ENCODE results near the gene IL1RAPL2. TPM values are rescaled to one million over a fixed set of nuclear protein-coding genes. Genes with fewer than 3 reads are reported as not detected.

Gene IL1RAPL2
- total RNA-seq, 1 donor from 2014 or later, result not detected

DNA sequence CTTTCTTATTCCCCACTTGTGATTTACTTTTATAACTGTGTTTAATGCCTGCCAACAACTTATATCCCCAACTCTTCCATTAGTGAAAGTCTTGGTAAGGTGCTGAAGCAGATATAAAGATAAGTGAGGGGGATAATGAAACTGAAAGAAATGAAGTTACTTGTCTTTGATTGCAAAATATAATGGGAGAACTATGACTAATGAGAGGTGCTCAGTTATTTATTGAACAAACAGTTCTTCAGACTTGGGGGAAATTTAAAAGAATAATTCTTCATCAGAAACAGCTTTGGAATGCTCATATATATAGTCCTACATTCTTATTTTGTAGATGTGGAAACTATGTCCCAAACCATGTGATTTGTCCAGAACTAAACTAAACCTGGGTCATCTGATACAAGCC lies 441.0 kb downstream of the IL1RAPL2 start:
- Mint-ChIP-seq H3K36me3 (no peaks in the 10 kb centered on the region), H3K9me3 (no peaks in the 10 kb centered on the region), H3K4me1 (no peaks in the 10 kb centered on the region)

DNA sequence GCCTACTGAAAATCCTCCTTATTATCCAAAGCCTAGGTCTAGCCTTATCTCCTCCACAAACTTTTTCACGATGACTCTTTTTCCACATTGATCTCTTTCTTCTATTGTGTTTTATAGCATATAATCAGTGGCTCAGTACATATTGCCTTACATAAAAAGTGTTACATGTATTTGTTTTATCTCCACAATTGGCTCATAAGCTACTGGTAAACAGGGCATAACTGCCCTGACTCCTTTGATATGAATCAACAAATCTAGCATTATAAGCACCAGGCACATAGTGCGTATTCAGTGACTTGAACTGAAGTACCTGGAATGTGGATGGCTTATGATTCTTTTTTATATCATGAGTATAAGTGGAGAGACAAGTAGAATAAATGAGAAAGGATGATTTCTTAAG lies 447.7 kb downstream of the IL1RAPL2 start:
- Mint-ChIP-seq H3K4me3 (no peak overlapping the region), H3K9me3 (no peaks in the 10 kb centered on the region), H3K36me3 (no peaks in the 10 kb centered on the region), H3K27ac (no peak overlapping the region), H3K27me3 (ENCODE audit: insufficient read depth, low read depth) (no peaks in the 10 kb centered on the region), H3K4me1 (no peaks in the 10 kb centered on the region)
- Histone ChIP-seq H3K79me2 (ENCODE audit: low read depth) (no peaks in the 10 kb centered on the region), H3K4me3 (no peak overlapping the region), H3K36me3 (no peaks in the 10 kb centered on the region), H3K27me3 (no peaks in the 10 kb centered on the region), H3K9ac (no peak overlapping the region), H3K4me1 (no peaks in the 10 kb centered on the region), H3F3A (ENCODE audit: low read depth) (no peaks in the 10 kb centered on the region), H3K27ac (no peak overlapping the region), H3K4me2 (no peak overlapping the region), H2AFZ (replicated peaks) (no peak overlapping the region), H3K9me3 (ENCODE audit: low read depth) (peaks cover 3% of the 10 kb centered on the region), H4K20me1 (ENCODE audit: low read depth) (no peaks in the 10 kb centered on the region)
- no peak for TF ChIP-seq EZH2 (IDR thresholded peaks at IDR 0.05)
- TF ChIP-seq, protein P1, sequence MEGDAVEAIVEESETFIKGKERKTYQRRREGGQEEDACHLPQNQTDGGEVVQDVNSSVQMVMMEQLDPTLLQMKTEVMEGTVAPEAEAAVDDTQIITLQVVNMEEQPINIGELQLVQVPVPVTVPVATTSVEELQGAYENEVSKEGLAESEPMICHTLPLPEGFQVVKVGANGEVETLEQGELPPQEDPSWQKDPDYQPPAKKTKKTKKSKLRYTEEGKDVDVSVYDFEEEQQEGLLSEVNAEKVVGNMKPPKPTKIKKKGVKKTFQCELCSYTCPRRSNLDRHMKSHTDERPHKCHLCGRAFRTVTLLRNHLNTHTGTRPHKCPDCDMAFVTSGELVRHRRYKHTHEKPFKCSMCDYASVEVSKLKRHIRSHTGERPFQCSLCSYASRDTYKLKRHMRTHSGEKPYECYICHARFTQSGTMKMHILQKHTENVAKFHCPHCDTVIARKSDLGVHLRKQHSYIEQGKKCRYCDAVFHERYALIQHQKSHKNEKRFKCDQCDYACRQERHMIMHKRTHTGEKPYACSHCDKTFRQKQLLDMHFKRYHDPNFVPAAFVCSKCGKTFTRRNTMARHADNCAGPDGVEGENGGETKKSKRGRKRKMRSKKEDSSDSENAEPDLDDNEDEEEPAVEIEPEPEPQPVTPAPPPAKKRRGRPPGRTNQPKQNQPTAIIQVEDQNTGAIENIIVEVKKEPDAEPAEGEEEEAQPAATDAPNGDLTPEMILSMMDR (IDR thresholded peaks at IDR 0.05), result no peak
- no peak for TF ChIP-seq EZH2phosphoT487 (IDR thresholded peaks at IDR 0.05)
- no peak for DNase-seq (ENCODE audit: low spot score)

More for the DNA sequence above, 441.0 kb downstream of the IL1RAPL2 start:
- no peak for DNase-seq (ENCODE audit: low spot score)
- Mint-ChIP-seq H3K27ac (no peak overlapping the region), H3K27me3 (ENCODE audit: insufficient read depth, low read depth) (no peaks in the 10 kb centered on the region), H3K4me3 (no peak overlapping the region)
- no peaks in the 10 kb centered on the region for H3K79me2 ChIP-seq (ENCODE audit: low read depth)
- no peak overlapping the region for H3K9ac ChIP-seq
- no peaks in the 10 kb centered on the region for H3K4me1 ChIP-seq
- H3F3A ChIP-seq (ENCODE audit: low read depth), result no peaks in the 10 kb centered on the region
- H3K27ac ChIP-seq, result no peak overlapping the region
- no peaks in the 10 kb centered on the region for H4K20me1 ChIP-seq (ENCODE audit: low read depth)
- TF ChIP-seq EZH2phosphoT487 (IDR thresholded peaks at IDR 0.05) (no peak), EZH2 (IDR thresholded peaks at IDR 0.05) (no peak)
- TF ChIP-seq, protein P1 (IDR thresholded peaks at IDR 0.05), result no peak
- peaks cover 3% of the 10 kb centered on the region for H3K9me3 ChIP-seq (ENCODE audit: low read depth)
- no peaks in the 10 kb centered on the region for H3K27me3 ChIP-seq
- H3K4me3 ChIP-seq, result no peak overlapping the region
- H3K4me2 ChIP-seq, result no peak overlapping the region
- no peaks in the 10 kb centered on the region for H3K36me3 ChIP-seq
- no peak overlapping the region for H2AFZ ChIP-seq (replicated peaks)

DNA sequence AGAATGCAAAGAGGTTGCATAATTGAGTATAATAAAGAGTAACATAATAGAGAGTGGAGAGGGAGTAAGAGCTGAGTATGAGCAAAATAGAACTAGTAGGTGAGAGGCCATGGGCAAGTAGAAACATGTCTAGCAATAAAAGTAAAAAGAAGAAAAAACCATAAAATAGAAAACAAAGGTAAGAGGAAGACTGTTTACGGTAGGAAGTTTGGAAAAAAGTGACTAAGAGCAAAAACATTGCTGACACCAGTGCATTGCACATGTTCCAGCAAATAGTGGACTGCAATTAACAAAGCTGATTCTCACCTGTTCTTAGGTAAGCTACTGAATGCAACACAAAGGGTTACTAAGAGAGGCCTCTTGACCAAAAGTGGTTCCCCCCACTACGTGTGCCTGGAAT lies 451.6 kb downstream of the IL1RAPL2 start:
- Histone ChIP-seq H3K9me3 (ENCODE audit: low read depth) (no peaks in the 10 kb centered on the region), H3K36me3 (no peaks in the 10 kb centered on the region), H2AFZ (replicated peaks) (no peak overlapping the region), H3K4me3 (no peak overlapping the region), H3K79me2 (ENCODE audit: low read depth) (no peaks in the 10 kb centered on the region), H4K20me1 (ENCODE audit: low read depth) (no peaks in the 10 kb centered on the region), H3K27me3 (no peaks in the 10 kb centered on the region), H3F3A (ENCODE audit: low read depth) (no peaks in the 10 kb centered on the region), H3K4me1 (no peaks in the 10 kb centered on the region), H3K4me2 (no peak overlapping the region), H3K27ac (no peak overlapping the region), H3K9ac (no peak overlapping the region)
- Mint-ChIP-seq H3K4me1 (peaks cover 3% of the 10 kb centered on the region), H3K4me3 (no peak overlapping the region), H3K36me3 (no peaks in the 10 kb centered on the region), H3K27ac (no peak overlapping the region), H3K27me3 (ENCODE audit: insufficient read depth, low read depth) (peaks cover 3% of the 10 kb centered on the region), H3K9me3 (no peaks in the 10 kb centered on the region)
- DNase-seq (ENCODE audit: low spot score), result no peak
- TF ChIP-seq EZH2 (IDR thresholded peaks at IDR 0.05) (no peak), EZH2phosphoT487 (IDR thresholded peaks at IDR 0.05) (no peak)
- TF ChIP-seq, protein P1 (IDR thresholded peaks at IDR 0.05), result no peak

Data from neural progenitor cell (in vitro differentiated cells).